A673 (cell line): ENCODE data around the gene NDUFB7. TPM values are rescaled to one million over a fixed set of nuclear protein-coding genes. Genes with fewer than 3 reads are reported as not detected.
"Not testable (repeated sequence)": the region's sequence is repeated elsewhere in the genome, so short reads cannot be mapped to it uniquely, and the experiment has no call there.

ENCODE experiments used
- BruUV-seq: library from RNA; stranded (reverse); fragments of 400-500 nt; replicated peaks from 2 replicates; lab custom pipeline; 2021; lab: Mats Ljungman, UMichigan
- CTCF ChIA-PET: fragments of 300-600 bp; sonication (Branson Sonifier 250); formaldehyde crosslinking; loops from one replicate; lab custom pipeline; 2022; ENCODE audit warnings: antibody characterized with exemption; lab: Charles Lee
- POLR2A ChIA-PET: fragments of 300-600 bp; sonication (Branson Sonifier 250); formaldehyde crosslinking; loops from one replicate; lab custom pipeline; 2022; ENCODE audit warnings: antibody characterized with exemption; ENCODE audit not compliant: low non-redundant PET; lab: Charles Lee
- DNase-seq: peaks from one replicate; pipeline ENCODE4 v3.0.0-alpha.2; 2015; ENCODE audit warnings: low spot score
- H3K27ac ChIP-seq: fragments of 200-600 bp; sonication (generic); 2 replicates; pipeline ENCODE4 v1.5.1; 2016; ENCODE audit warnings: mixed run types, low read depth, mild to moderate bottlenecking, mixed read lengths, antibody characterized with exemption, low read length; ENCODE audit not compliant: poor library complexity, severe bottlenecking
- H3K27me3 ChIP-seq: fragments of 200-600 bp; sonication (generic); replicated peaks from 2 replicates; pipeline ENCODE4 v1.6.1; 2017; ENCODE audit warnings: mixed run types, low read depth, mild to moderate bottlenecking, mixed read lengths, antibody characterized with exemption, low read length; ENCODE audit not compliant: insufficient read depth, poor library complexity
- H3K36me3 ChIP-seq: fragments of 200-600 bp; sonication (generic); 2 replicates; pipeline ENCODE4 v1.6.1; 2016; ENCODE audit warnings: mixed run types, mild to moderate bottlenecking, mixed read lengths, antibody characterized with exemption, low read length; ENCODE audit not compliant: insufficient read depth, poor library complexity, severe bottlenecking
- H3K4me1 ChIP-seq: fragments of 200-600 bp; sonication (generic); 2 replicates; pipeline ENCODE4 v1.6.1; 2017; ENCODE audit warnings: mixed run types, mild to moderate bottlenecking, mixed read lengths, antibody characterized with exemption, low read length; ENCODE audit not compliant: insufficient read depth, poor library complexity, severe bottlenecking
- H3K4me3 ChIP-seq: fragments of 200-600 bp; sonication (generic); 2 replicates; pipeline ENCODE4 v1.5.1; 2016; ENCODE audit warnings: low read depth, mixed run types, mild to moderate bottlenecking, mixed read lengths, low read length; ENCODE audit not compliant: poor library complexity, severe bottlenecking
- H3K9me3 ChIP-seq: fragments of 200-600 bp; sonication (generic); 2 replicates; pipeline ENCODE4 v1.6.1; 2016; ENCODE audit warnings: mixed run types, low read depth, mild to moderate bottlenecking, mixed read lengths, antibody characterized with exemption, low read length; ENCODE audit not compliant: poor library complexity, severe bottlenecking
- CTCF ChIP-seq: fragments of 300-800, 200-600 bp; sonication (generic); conservative IDR thresholded peaks from 2 replicates; pipeline ENCODE4 v1.5.1; 2017; ENCODE audit warnings: low read depth, mild to moderate bottlenecking, antibody characterized with exemption, low read length, moderate library complexity, mixed read lengths
- EZH2 ChIP-seq: fragments of 200-600 bp; sonication (generic); IDR thresholded peaks from 2 replicates; pipeline ENCODE4 v1.6.1; 2017; ENCODE audit warnings: borderline replicate concordance, low read depth, mild to moderate bottlenecking, mixed read lengths, antibody characterized with exemption, low read length; ENCODE audit not compliant: poor library complexity, severe bottlenecking
- intact Hi-C: fragments of 100-400 bp; cut with micrococcal nuclease; formaldehyde crosslinking; loops from one replicate; pipeline ENCODE4 v1.10.0; 2022; ENCODE audit not compliant: unreplicated experiment
- total RNA-seq: library from RNA; stranded (reverse); gene quantifications from 2 replicates; pipeline ENCODE4 v1.2.3, GENCODE V29; 2021

Gene NDUFB7
- total RNA-seq, 1 experiment from 2014 or later: 180 TPM

GRCh38 chr19:14553042-14553938, 18.6 kb downstream of the NDUFB7 start:
- H3K4me3 ChIP-seq: no peak overlapping the region
- no peaks in the 10 kb centered on the region for H3K9me3 ChIP-seq
- BruUV-seq: no TSS peak
- intact Hi-C loops: no loop called here
- no peak overlapping the region for H3K27ac ChIP-seq
- H3K4me1 ChIP-seq: peaks cover 5% of the 10 kb centered on the region
- peaks cover 7% of the 10 kb centered on the region for H3K36me3 ChIP-seq
- ChIA-PET CTCF (interaction anchor here (0.7 kb wide), 1 partner anchor 94 kb away, joined by 3 read pairs; no protein-coding TSS in a partner anchor), POLR2A (no interaction called here)
- no peak for DNase-seq
- H3K27me3 ChIP-seq: no peaks in the 10 kb centered on the region
- TF ChIP-seq CTCF (no peak), EZH2 (no peak)

GRCh38 chr19:14552006-14552360, 19.9 kb downstream of the NDUFB7 start:
- H3K4me1 ChIP-seq, intact Hi-C loops, H3K4me3 ChIP-seq, H3K27me3 ChIP-seq, H3K9me3 ChIP-seq, H3K27ac ChIP-seq, DNase-seq, BruUV-seq, POLR2A ChIA-PET: not testable (repeated sequence)
- CTCF ChIA-PET: interaction anchor here (0.7 kb wide), 1 partner anchor 10 kb away, joined by 9 read pairs; no protein-coding TSS in a partner anchor
- peaks cover 10% of the 10 kb centered on the region for H3K36me3 ChIP-seq

GRCh38 chr19:14551134-14552005, 20.5 kb downstream of the NDUFB7 start:
- H3K27me3 ChIP-seq, H3K9me3 ChIP-seq, POLR2A ChIA-PET, intact Hi-C loops, H3K4me3 ChIP-seq, BruUV-seq: not testable (repeated sequence)
- peak overlapping the region; percentile 50 for H3K27ac ChIP-seq
- CTCF ChIA-PET: interaction anchor here (0.7 kb wide), 1 partner anchor 220 kb away, joined by 4 read pairs; no protein-coding TSS in a partner anchor
- H3K36me3 ChIP-seq: peaks cover 10% of the 10 kb centered on the region
- H3K4me1 ChIP-seq: peaks cover 12% of the 10 kb centered on the region
- peak; percentile 46 for DNase-seq
- TF ChIP-seq CTCF: peak; percentile 36
